GM23338 (cell line): ENCODE data around the gene ISG15. TPM values are rescaled to one million over a fixed set of nuclear protein-coding genes. Genes with fewer than 3 reads are reported as not detected.

Experiments used
- ATAC-seq: fragments of 200-7000 bp; cut with Tn5 transposase; 3 replicates; pipeline ENCODE4 v1.9.1; 2020
- DNase-seq: peaks from one replicate; pipeline ENCODE4 v3.0.0-alpha.2; 2015; ENCODE audit warnings: low spot score
- H2AFZ ChIP-seq: fragments of 200-600 bp; sonication (generic); 2 replicates; pipeline ENCODE4 v1.8.0; 2016; ENCODE audit warnings: antibody characterized with exemption, mild to moderate bottlenecking, moderate library complexity
- H3F3A ChIP-seq: fragments of 200-600 bp; sonication (generic); replicated peaks from 2 replicates; pipeline ENCODE4 v1.8.0; 2017; ENCODE audit warnings: antibody characterized with exemption, mixed run types, low read depth
- H3K27ac ChIP-seq: fragments of 200-600 bp; sonication (generic); 2 replicates; pipeline ENCODE4 v1.6.1; 2016; ENCODE audit warnings: low read depth
- H3K27me3 ChIP-seq: fragments of 200-600 bp; sonication (generic); 2 replicates; pipeline ENCODE4 v1.8.0; 2016; ENCODE audit warnings: mild to moderate bottlenecking, mixed run types, moderate library complexity; ENCODE audit not compliant: insufficient read depth
- H3K36me3 ChIP-seq: fragments of 200-600 bp; sonication (generic); 2 replicates; pipeline ENCODE4 v1.8.0; 2016; ENCODE audit warnings: mild to moderate bottlenecking; ENCODE audit not compliant: insufficient read depth
- H3K4me1 ChIP-seq: fragments of 200-600 bp; sonication (generic); 2 replicates; pipeline ENCODE4 v1.8.0; 2016; ENCODE audit warnings: mild to moderate bottlenecking, moderate library complexity; ENCODE audit not compliant: insufficient read depth
- H3K4me2 ChIP-seq: fragments of 200-600 bp; sonication (generic); 2 replicates; pipeline ENCODE4 v1.7.1; 2017; ENCODE audit warnings: mixed run types
- H3K4me3 ChIP-seq: fragments of 200-600 bp; sonication (generic); 2 replicates; pipeline ENCODE4 v1.6.1; 2016; ENCODE audit warnings: mixed run types
- H3K79me2 ChIP-seq: fragments of 200-600 bp; sonication (generic); replicated peaks from 2 replicates; pipeline ENCODE4 v1.8.0; 2017; ENCODE audit warnings: mild to moderate bottlenecking; ENCODE audit not compliant: insufficient read depth
- H3K9me2 ChIP-seq: fragments of 200-600 bp; sonication (generic); 2 replicates; pipeline ENCODE4 v1.8.0; 2017; ENCODE audit not compliant: insufficient read depth
- H4K20me1 ChIP-seq: fragments of 200-600 bp; sonication (generic); replicated peaks from 2 replicates; pipeline ENCODE4 v1.8.0; 2017; ENCODE audit warnings: mild to moderate bottlenecking; ENCODE audit not compliant: insufficient read depth
- H3K27ac Mint-ChIP-seq: 2 replicates; pipeline ENCODE4 v1.8.0; 2020; ENCODE audit warnings: inconsistent platforms, mild to moderate bottlenecking, moderate library complexity, mixed read lengths
- H3K27me3 Mint-ChIP-seq: 3 replicates; pipeline ENCODE4 v1.8.0; 2022; ENCODE audit warnings: low read depth, mild to moderate bottlenecking, moderate library complexity, mixed read lengths, inconsistent platforms; ENCODE audit not compliant: insufficient read depth, poor library complexity
- H3K36me3 Mint-ChIP-seq: 3 replicates; pipeline ENCODE4 v1.8.0; 2021; ENCODE audit warnings: low read depth, mild to moderate bottlenecking, inconsistent platforms, moderate library complexity, mixed read lengths
- H3K4me1 Mint-ChIP-seq: 3 replicates; pipeline ENCODE4 v1.8.0; 2020; ENCODE audit warnings: mild to moderate bottlenecking, inconsistent platforms, mixed read lengths
- H3K4me3 Mint-ChIP-seq: 3 replicates; pipeline ENCODE4 v1.8.0; 2021; ENCODE audit warnings: moderate library complexity, mild to moderate bottlenecking, inconsistent platforms, mixed read lengths
- H3K9me3 Mint-ChIP-seq: 3 replicates; pipeline ENCODE4 v1.8.0; 2020; ENCODE audit warnings: moderate library complexity, mild to moderate bottlenecking, inconsistent platforms, mixed read lengths
- CREB1 ChIP-seq: fragments of 250-450 bp; sonication (Bioruptor Pico); IDR thresholded peaks from 2 replicates; pipeline ENCODE4 v1.5.0; 2020; ENCODE audit warnings: low read depth, mild to moderate bottlenecking, moderate library complexity
- ETS1 ChIP-seq: IDR thresholded peaks from 2 replicates; pipeline ENCODE4 v1.6.1; 2016; ENCODE audit warnings: antibody characterized with exemption
- EZH2 ChIP-seq: fragments of 200-600 bp; sonication (generic); IDR thresholded peaks from one replicate; pipeline ENCODE4 v1.8.0; 2017; ENCODE audit warnings: antibody characterized with exemption, mild to moderate bottlenecking, low read depth; ENCODE audit not compliant: unreplicated experiment
- EZH2phosphoT487 ChIP-seq: fragments of 200-600 bp; sonication (generic); IDR thresholded peaks from one replicate; pipeline ENCODE4 v1.8.1; 2018; ENCODE audit warnings: antibody characterized with exemption; ENCODE audit not compliant: unreplicated experiment
- JUNB ChIP-seq: IDR thresholded peaks from one replicate; pipeline ENCODE4 v1.6.1; 2016; ENCODE audit warnings: antibody characterized with exemption; ENCODE audit not compliant: unreplicated experiment
- NANOG ChIP-seq: IDR thresholded peaks from 2 replicates; pipeline ENCODE4 v1.6.1; 2016; ENCODE audit warnings: antibody characterized with exemption, borderline replicate concordance
- POLR2AphosphoS5 ChIP-seq: IDR thresholded peaks from 2 replicates; pipeline ENCODE4 v1.6.1; 2016; ENCODE audit warnings: antibody characterized with exemption, low read depth
- REST ChIP-seq: IDR thresholded peaks from one replicate; pipeline ENCODE4 v1.6.1; 2018; ENCODE audit warnings: antibody characterized with exemption; ENCODE audit not compliant: unreplicated experiment
- STAT1 ChIP-seq: IDR thresholded peaks from one replicate; pipeline ENCODE4 v1.6.1; 2016; ENCODE audit warnings: antibody characterized with exemption; ENCODE audit not compliant: unreplicated experiment
- ZNF114 ChIP-seq: fragments of 250-450 bp; sonication (Bioruptor Pico); IDR thresholded peaks from 2 replicates; pipeline ENCODE4 v1.5.0; 2020; ENCODE audit warnings: mild to moderate bottlenecking, moderate library complexity
- ZNF331 ChIP-seq: fragments of 250-450 bp; sonication (Bioruptor Pico); IDR thresholded peaks from 2 replicates; pipeline ENCODE4 v1.5.0; 2020; ENCODE audit warnings: low read depth, mild to moderate bottlenecking, moderate library complexity
- polyA plus RNA-seq: library from polyadenylated mRNA; unstranded; fragments of >200 nt; fragmentation: Nextera tagmentation; extraction: Ambion mirVana; gene quantifications from 2 replicates; pipeline ENCODE4 v1.2.1, GENCODE V29; 2016
- total RNA-seq: library from RNA; depleted of rRNA; stranded (reverse); fragments of >200 nt; shearing (Covaris generic); gene quantifications from 2 replicates; pipeline ENCODE4 v1.2.3, GENCODE V29; 2014
- TF ChIP-seq, protein P1 (sequence below): fragments of 250-450 bp; sonication (Bioruptor Pico); IDR thresholded peaks from 2 replicates; pipeline ENCODE4 v1.5.0; 2020; ENCODE audit warnings: mild to moderate bottlenecking, moderate library complexity
- TF ChIP-seq, protein P2 (sequence below), 2 experiments: fragments of 200-600 bp in 1 of 2; sonication (generic) in 1 of 2; conservative IDR thresholded peaks; 2 replicates each; pipeline versions ENCODE4 v1.5.1 to v1.6.1; 2016 to 2017; ENCODE audit warnings: antibody characterized with exemption in 2 of 2, low read depth in 2 of 2, mild to moderate bottlenecking in 2 of 2, moderate library complexity in 1 of 2

ISG15 gene
- total and polyA plus RNA-seq, 2 experiments from 2014 or later, result 52.9 to 101 TPM

GRCh38 chr1:993379-993995, 19.8 kb upstream of the ISG15 start:
- H3K27me3 Mint-ChIP-seq, result peaks cover 79% of the 10 kb centered on the region
- H3K4me1 Mint-ChIP-seq, result peaks cover 3% of the 10 kb centered on the region
- 0 out of 2 replicates have a peak, but pooled peaks cover 2% of the 10 kb centered on the region for H3F3A ChIP-seq
- H3K4me3 ChIP-seq, result no peak overlapping the region
- no peak for TF ChIP-seq ETS1
- TF ChIP-seq, protein P1, sequence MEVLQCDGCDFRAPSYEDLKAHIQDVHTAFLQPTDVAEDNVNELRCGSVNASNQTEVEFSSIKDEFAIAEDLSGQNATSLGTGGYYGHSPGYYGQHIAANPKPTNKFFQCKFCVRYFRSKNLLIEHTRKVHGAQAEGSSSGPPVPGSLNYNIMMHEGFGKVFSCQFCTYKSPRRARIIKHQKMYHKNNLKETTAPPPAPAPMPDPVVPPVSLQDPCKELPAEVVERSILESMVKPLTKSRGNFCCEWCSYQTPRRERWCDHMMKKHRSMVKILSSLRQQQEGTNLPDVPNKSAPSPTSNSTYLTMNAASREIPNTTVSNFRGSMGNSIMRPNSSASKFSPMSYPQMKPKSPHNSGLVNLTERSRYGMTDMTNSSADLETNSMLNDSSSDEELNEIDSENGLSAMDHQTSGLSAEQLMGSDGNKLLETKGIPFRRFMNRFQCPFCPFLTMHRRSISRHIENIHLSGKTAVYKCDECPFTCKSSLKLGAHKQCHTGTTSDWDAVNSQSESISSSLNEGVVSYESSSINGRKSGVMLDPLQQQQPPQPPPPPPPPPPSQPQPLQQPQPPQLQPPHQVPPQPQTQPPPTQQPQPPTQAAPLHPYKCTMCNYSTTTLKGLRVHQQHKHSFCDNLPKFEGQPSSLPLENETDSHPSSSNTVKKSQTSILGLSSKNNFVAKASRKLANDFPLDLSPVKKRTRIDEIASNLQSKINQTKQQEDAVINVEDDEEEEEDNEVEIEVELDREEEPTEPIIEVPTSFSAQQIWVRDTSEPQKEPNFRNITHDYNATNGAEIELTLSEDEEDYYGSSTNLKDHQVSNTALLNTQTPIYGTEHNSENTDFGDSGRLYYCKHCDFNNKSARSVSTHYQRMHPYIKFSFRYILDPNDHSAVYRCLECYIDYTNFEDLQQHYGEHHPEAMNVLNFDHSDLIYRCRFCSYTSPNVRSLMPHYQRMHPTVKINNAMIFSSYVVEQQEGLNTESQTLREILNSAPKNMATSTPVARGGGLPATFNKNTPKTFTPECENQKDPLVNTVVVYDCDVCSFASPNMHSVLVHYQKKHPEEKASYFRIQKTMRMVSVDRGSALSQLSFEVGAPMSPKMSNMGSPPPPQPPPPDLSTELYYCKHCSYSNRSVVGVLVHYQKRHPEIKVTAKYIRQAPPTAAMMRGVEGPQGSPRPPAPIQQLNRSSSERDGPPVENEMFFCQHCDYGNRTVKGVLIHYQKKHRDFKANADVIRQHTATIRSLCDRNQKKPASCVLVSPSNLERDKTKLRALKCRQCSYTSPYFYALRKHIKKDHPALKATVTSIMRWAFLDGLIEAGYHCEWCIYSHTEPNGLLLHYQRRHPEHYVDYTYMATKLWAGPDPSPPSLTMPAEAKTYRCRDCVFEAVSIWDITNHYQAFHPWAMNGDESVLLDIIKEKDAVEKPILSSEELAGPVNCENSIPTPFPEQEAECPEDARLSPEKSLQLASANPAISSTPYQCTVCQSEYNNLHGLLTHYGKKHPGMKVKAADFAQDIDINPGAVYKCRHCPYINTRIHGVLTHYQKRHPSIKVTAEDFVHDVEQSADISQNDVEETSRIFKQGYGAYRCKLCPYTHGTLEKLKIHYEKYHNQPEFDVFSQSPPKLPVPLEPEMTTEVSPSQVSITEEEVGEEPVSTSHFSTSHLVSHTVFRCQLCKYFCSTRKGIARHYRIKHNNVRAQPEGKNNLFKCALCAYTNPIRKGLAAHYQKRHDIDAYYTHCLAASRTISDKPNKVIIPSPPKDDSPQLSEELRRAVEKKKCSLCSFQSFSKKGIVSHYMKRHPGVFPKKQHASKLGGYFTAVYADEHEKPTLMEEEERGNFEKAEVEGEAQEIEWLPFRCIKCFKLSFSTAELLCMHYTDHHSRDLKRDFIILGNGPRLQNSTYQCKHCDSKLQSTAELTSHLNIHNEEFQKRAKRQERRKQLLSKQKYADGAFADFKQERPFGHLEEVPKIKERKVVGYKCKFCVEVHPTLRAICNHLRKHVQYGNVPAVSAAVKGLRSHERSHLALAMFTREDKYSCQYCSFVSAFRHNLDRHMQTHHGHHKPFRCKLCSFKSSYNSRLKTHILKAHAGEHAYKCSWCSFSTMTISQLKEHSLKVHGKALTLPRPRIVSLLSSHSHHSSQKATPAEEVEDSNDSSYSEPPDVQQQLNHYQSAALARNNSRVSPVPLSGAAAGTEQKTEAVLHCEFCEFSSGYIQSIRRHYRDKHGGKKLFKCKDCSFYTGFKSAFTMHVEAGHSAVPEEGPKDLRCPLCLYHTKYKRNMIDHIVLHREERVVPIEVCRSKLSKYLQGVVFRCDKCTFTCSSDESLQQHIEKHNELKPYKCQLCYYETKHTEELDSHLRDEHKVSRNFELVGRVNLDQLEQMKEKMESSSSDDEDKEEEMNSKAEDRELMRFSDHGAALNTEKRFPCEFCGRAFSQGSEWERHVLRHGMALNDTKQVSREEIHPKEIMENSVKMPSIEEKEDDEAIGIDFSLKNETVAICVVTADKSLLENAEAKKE, result no peak
- no peak for TF ChIP-seq ZNF114 (CRISPR knock-in tag)
- no peak for TF ChIP-seq ZNF331 (CRISPR knock-in tag)
- TF ChIP-seq EZH2, result no peak
- no peak for TF ChIP-seq JUNB
- TF ChIP-seq EZH2phosphoT487, result no peak
- no peak for TF ChIP-seq NANOG
- TF ChIP-seq, protein P2, sequence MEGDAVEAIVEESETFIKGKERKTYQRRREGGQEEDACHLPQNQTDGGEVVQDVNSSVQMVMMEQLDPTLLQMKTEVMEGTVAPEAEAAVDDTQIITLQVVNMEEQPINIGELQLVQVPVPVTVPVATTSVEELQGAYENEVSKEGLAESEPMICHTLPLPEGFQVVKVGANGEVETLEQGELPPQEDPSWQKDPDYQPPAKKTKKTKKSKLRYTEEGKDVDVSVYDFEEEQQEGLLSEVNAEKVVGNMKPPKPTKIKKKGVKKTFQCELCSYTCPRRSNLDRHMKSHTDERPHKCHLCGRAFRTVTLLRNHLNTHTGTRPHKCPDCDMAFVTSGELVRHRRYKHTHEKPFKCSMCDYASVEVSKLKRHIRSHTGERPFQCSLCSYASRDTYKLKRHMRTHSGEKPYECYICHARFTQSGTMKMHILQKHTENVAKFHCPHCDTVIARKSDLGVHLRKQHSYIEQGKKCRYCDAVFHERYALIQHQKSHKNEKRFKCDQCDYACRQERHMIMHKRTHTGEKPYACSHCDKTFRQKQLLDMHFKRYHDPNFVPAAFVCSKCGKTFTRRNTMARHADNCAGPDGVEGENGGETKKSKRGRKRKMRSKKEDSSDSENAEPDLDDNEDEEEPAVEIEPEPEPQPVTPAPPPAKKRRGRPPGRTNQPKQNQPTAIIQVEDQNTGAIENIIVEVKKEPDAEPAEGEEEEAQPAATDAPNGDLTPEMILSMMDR (conservative IDR thresholded peaks at IDR 0.05; ENCODE audit: low read depth in 2 of 2), result no peak
- no peak for TF ChIP-seq REST
- no peak for TF ChIP-seq STAT1
- TF ChIP-seq POLR2AphosphoS5, result no peak
- no peak for TF ChIP-seq CREB1
- no peaks in the 10 kb centered on the region for H3K9me2 ChIP-seq
- no peak overlapping the region for H3K4me2 ChIP-seq
- no peak overlapping the region for H3K27ac ChIP-seq
- H3K9me3 Mint-ChIP-seq, result peaks cover 21% of the 10 kb centered on the region
- peaks cover 4% of the 10 kb centered on the region for H3K36me3 Mint-ChIP-seq
- ATAC-seq (no peak), DNase-seq (no peak)
- no peak overlapping the region for H3K27ac Mint-ChIP-seq
- no peaks in the 10 kb centered on the region for H3K79me2 ChIP-seq
- no peaks in the 10 kb centered on the region for H4K20me1 ChIP-seq
- H3K4me3 Mint-ChIP-seq, result no peak overlapping the region
- H3K36me3 ChIP-seq, result no peaks in the 10 kb centered on the region
- peaks cover 93% of the 10 kb centered on the region for H3K27me3 ChIP-seq
- H2AFZ ChIP-seq, result no peak overlapping the region
- peaks cover 8% of the 10 kb centered on the region for H3K4me1 ChIP-seq
